Spleen (tissue), 11 donors: Measurements from ENCODE around the gene KCNJ16. TPM values are rescaled to one million over a fixed set of nuclear protein-coding genes. Genes with fewer than 3 reads are reported as not detected.

Source experiments
- DNase-seq: peaks from one replicate; pipeline ENCODE4 v3.0.0-alpha.2; 2020
- H3K27ac ChIP-seq, 8 donors: fragments of 200-600 bp; sonication (generic) in 7 of 8; 1 replicate in 4 of 8; 2 replicates in 4 of 8; pipeline versions ENCODE4 v1.5.0 to v1.8.0; 2016 to 2021; ENCODE audit warnings: inconsistent platforms in 4 of 8, mild to moderate bottlenecking in 4 of 8, moderate library complexity in 1 of 8
- H3K27me3 ChIP-seq, 7 donors: fragments of 200-600 bp; sonication (generic) in 6 of 7; replicated peaks in 1 of 7; 1 replicate in 4 of 7; 2 replicates in 3 of 7; pipeline versions ENCODE4 v1.5.0 to v1.8.0; 2016 to 2021; ENCODE audit warnings: inconsistent platforms in 3 of 7, mild to moderate bottlenecking in 1 of 7
- H3K36me3 ChIP-seq, 6 donors: fragments of 200-600 bp; sonication (generic) in 5 of 6; 1 replicate in 4 of 6; 2 replicates in 2 of 6; pipeline versions ENCODE4 v1.5.0 to v1.8.0; 2016 to 2021; ENCODE audit warnings: inconsistent platforms in 2 of 6
- H3K4me1 ChIP-seq, 6 donors: fragments of 200-600 bp; sonication (generic) in 5 of 6; 1 replicate in 3 of 6; 2 replicates in 3 of 6; pipeline versions ENCODE4 v1.5.0 to v1.8.0; 2016 to 2021; ENCODE audit warnings: inconsistent platforms in 3 of 6
- H3K4me3 ChIP-seq, 8 donors: fragments of 200-600 bp; sonication (generic) in 7 of 8; 1 replicate in 4 of 8; 2 replicates in 4 of 8; pipeline versions ENCODE4 v1.5.0 to v1.8.0; 2016 to 2021; ENCODE audit warnings: inconsistent platforms in 4 of 8, mild to moderate bottlenecking in 4 of 8, moderate library complexity in 2 of 8
- H3K9me3 ChIP-seq, 8 donors: fragments of 200-600 bp; sonication (generic) in 7 of 8; 1 replicate in 4 of 8; 2 replicates in 4 of 8; pipeline versions ENCODE4 v1.5.0 to v1.8.0; 2016 to 2021; ENCODE audit warnings: inconsistent platforms in 4 of 8
- POLR2A ChIP-seq, 3 donors: fragments of 450-650 bp; IDR thresholded peaks; one replicate each; pipeline ENCODE4 v1.5.1; 2017; ENCODE audit warnings: antibody characterized with exemption in 3 of 3, mild to moderate bottlenecking in 1 of 3
- POLR2AphosphoS5 ChIP-seq, 3 donors: sonication (generic); formaldehyde crosslinking; IDR thresholded peaks; one replicate each; pipeline ENCODE4 v1.5.1; 2017; ENCODE audit warnings: antibody characterized with exemption in 3 of 3
- WGBS, 5 donors: extraction: QIAGEN DNeasy Blood & Tissue Kit in 3 of 5; methylation state at CpG; one replicate each; pipeline versions ENCODE4 v1.1.5 to v1.1.7; 2013 to 2018; 5-methylcytosine and 5-hydroxymethylcytosine counted together
- intact Hi-C: fragments of 100-400 bp; cut with DNase I; formaldehyde crosslinking; loops from one replicate; pipeline ENCODE4 v1.15.0; 2023; ENCODE audit warnings: low total_unique reads
- polyA plus RNA-seq, 3 donors: library from polyadenylated mRNA; stranded (reverse); fragments of 200-250 nt; gene quantifications; one replicate each; pipeline ENCODE4 v1.2.1, GENCODE V29; 2013
- total RNA-seq, 7 donors: library from RNA; depleted of rRNA in 3 of 7; stranded (reverse); fragments of >200 nt in 3 of 7; fragmentation: NEBNext Ultra II Directional in 4 of 7; extraction: Animal tissue kit (Norgen Biotek cat#: 25700) in 4 of 7; gene quantifications; one replicate each; pipeline versions ENCODE4 v1.1.0 to v1.2.1, GENCODE V29; 2016 to 2021
- TF ChIP-seq, protein P1 (sequence below), 11 experiments: fragments of 200-600 bp in 7 of 11; fragments of 450-650 bp in 4 of 11; sonication (generic) in 4 of 11; IDR thresholded peaks in 8 of 11; conservative IDR thresholded peaks in 3 of 11; 1 replicate in 7 of 11; 2 replicates in 4 of 11; pipeline versions ENCODE4 v1.4.0 to v1.8.0; 2016 to 2021; ENCODE audit warnings: antibody characterized with exemption in 11 of 11, inconsistent platforms in 4 of 11, mild to moderate bottlenecking in 1 of 11
- donor health status: healthy with polysubstance abuse.
- donor health status: DM: no; HTN: no; CAD: no; lungs with moderate emphysema.
- donor health status: DM: no; HTN: no; CAD: no.
- donor health status: Bipolar disorder and iron deficiency.
- donor health status: healthy.
- donor health status: DM: no; HTN: no; CAD: no.
- donor health status: DM: yes; HTN: yes; CAD: no.

Gene KCNJ16
- total and polyA plus RNA-seq, 10 donors = 0.12 to 2.2 (median 0.86) TPM

DNA sequence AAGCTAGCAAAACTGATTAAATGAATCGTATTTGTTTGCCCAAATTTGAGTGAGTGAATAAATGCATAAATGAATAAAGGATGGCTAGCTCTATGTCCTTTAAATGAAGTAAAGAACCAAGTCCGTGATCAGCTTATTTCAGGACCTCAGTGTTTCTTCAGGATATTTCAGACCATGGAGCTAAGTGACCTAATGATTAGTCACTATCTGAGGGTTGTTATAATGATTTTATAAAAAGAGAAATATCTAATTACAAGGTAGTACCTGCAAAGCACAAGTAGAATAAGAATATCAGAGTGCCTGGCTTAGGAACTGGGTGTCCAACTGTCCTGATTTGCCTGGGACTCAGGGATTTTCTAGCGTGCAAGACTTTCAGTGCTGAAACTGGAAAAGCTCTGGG is 106.8 kb downstream of the KCNJ16 start:
- peaks cover 0 to 4% (median 0%) of the 10 kb centered on the region in 7 donors for H3K27me3 ChIP-seq
- no peak overlapping the region for H3K27ac ChIP-seq
- H3K4me1 ChIP-seq = peaks cover 0 to 4% (median 0%) of the 10 kb centered on the region in 6 donors
- no peak for DNase-seq
- intact Hi-C loops = no loop called here
- H3K36me3 ChIP-seq = peaks cover 0 to 22% (median 0%) of the 10 kb centered on the region in 6 donors
- WGBS, 5 donors = 85 to 97% (median 90%) methylated on average over 3 of the region's 3 CpGs
- TF ChIP-seq POLR2AphosphoS5 (IDR thresholded peaks at IDR 0.05) = no peak
- TF ChIP-seq, protein P1, sequence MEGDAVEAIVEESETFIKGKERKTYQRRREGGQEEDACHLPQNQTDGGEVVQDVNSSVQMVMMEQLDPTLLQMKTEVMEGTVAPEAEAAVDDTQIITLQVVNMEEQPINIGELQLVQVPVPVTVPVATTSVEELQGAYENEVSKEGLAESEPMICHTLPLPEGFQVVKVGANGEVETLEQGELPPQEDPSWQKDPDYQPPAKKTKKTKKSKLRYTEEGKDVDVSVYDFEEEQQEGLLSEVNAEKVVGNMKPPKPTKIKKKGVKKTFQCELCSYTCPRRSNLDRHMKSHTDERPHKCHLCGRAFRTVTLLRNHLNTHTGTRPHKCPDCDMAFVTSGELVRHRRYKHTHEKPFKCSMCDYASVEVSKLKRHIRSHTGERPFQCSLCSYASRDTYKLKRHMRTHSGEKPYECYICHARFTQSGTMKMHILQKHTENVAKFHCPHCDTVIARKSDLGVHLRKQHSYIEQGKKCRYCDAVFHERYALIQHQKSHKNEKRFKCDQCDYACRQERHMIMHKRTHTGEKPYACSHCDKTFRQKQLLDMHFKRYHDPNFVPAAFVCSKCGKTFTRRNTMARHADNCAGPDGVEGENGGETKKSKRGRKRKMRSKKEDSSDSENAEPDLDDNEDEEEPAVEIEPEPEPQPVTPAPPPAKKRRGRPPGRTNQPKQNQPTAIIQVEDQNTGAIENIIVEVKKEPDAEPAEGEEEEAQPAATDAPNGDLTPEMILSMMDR (IDR thresholded peaks at IDR 0.05 in 8 of 11, conservative IDR thresholded peaks at IDR 0.05 in 3 of 11) = no peak
- no peak for TF ChIP-seq POLR2A (IDR thresholded peaks at IDR 0.05)
- no peak overlapping the region for H3K4me3 ChIP-seq
- no peaks in the 10 kb centered on the region for H3K9me3 ChIP-seq

DNA sequence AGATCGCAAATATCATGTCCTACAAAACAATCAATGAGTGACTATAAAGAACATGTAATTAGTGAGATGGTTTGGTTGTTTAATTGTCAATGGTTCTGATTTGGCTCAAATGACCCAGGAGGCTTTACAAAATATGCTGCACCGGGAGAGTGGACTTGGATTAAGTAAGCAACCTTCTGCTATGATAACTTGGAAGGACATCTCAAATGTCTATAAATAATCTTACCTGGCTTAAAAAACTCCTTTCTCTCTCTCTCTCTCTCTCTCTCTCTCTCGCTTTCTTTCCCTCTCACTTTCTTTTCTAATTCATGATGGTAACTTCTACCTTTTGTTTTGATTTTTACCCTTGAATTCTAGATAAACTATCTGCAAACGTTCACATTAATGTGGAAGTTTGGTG is 108.5 kb downstream of the KCNJ16 start:
- Histone ChIP-seq H3K4me3 (no peak overlapping the region), H3K9me3 (no peaks in the 10 kb centered on the region), H3K36me3 (peaks cover 0 to 12% (median 0%) of the 10 kb centered on the region in 6 donors), H3K4me1 (no peaks in the 10 kb centered on the region), H3K27me3 (peaks cover 0 to 4% (median 0%) of the 10 kb centered on the region in 7 donors), H3K27ac (no peak overlapping the region)
- intact Hi-C loops = no loop called here
- 85 to 91% (median 88%) methylated on average over 4 of the region's 4 CpGs for WGBS, 5 donors
- DNase-seq = no peak
- TF ChIP-seq POLR2A (IDR thresholded peaks at IDR 0.05) (no peak), POLR2AphosphoS5 (IDR thresholded peaks at IDR 0.05) (no peak)
- TF ChIP-seq, protein P1 (IDR thresholded peaks at IDR 0.05 in 8 of 11, conservative IDR thresholded peaks at IDR 0.05 in 3 of 11) = no peak

DNA sequence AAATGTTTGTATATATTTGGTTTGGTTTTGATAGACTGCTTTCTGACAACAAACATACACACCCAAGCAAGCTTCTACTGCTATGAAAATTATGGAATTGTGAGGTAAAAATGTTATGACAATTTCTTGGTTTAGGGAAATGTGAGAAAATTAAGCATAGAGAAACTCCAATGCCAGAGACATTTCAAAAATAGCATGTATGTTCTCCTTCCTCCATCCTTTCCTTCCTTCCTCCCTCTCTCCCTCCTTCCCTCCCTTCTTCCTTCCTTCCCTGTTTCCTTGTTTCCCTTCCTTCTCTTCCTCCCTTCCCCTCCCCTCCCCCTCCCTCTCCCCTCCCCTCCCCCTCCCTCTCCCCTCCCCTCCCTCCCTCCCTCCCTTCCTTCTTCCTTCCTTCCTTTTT is 109.2 kb downstream of the KCNJ16 start:
- Histone ChIP-seq H3K9me3 (no peaks in the 10 kb centered on the region), H3K4me3 (no peak overlapping the region), H3K27me3 (peaks cover 0 to 4% (median 0%) of the 10 kb centered on the region in 7 donors), H3K36me3 (peaks cover 0 to 7% (median 0%) of the 10 kb centered on the region in 6 donors), H3K4me1 (no peaks in the 10 kb centered on the region), H3K27ac (no peak overlapping the region)
- DNase-seq = no peak
- intact Hi-C loops = no loop called here
- TF ChIP-seq POLR2A (IDR thresholded peaks at IDR 0.05) (no peak), POLR2AphosphoS5 (IDR thresholded peaks at IDR 0.05) (no peak)
- TF ChIP-seq, protein P1 (IDR thresholded peaks at IDR 0.05 in 8 of 11, conservative IDR thresholded peaks at IDR 0.05 in 3 of 11) = no peak

DNA sequence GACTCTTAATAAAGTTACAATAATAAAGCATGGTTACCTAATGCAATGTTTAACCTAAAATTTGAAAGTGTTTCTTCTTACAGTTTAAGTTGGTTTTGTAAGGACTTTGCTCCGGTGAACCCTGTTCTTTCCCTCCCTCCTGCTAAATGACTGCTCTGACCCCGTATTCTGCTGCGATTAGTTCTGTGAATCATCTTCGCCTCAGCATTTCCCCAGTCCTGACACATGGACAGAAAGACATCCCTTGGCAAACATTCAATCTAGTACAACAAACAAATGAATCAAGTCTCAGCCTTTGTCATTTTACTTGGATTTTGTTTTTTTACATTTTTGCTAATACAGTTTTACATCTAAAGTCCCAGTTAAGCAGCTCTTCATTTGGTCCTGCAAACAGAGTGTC is 109.7 kb downstream of the KCNJ16 start:
- Histone ChIP-seq H3K9me3 (no peaks in the 10 kb centered on the region), H3K27ac (peak overlapping the region in 1 of 8 donors; percentile 35), H3K36me3 (peaks cover 0 to 1% (median 0%) of the 10 kb centered on the region in 6 donors), H3K4me3 (no peak overlapping the region), H3K4me1 (no peaks in the 10 kb centered on the region), H3K27me3 (peaks cover 0 to 4% (median 0%) of the 10 kb centered on the region in 7 donors)
- intact Hi-C loops = no loop called here
- 78 to 94% (median 88%) methylated on average over 4 of the region's 4 CpGs for WGBS, 5 donors
- DNase-seq = no peak
- TF ChIP-seq, protein P1 (IDR thresholded peaks at IDR 0.05 in 8 of 11, conservative IDR thresholded peaks at IDR 0.05 in 3 of 11) = no peak
- TF ChIP-seq POLR2A (IDR thresholded peaks at IDR 0.05) = no peak
- TF ChIP-seq POLR2AphosphoS5 (IDR thresholded peaks at IDR 0.05) = no peak

Other genes with a start within 250 kb of the KCNJ16 start
- gene KCNJ2, start 94.3 kb downstream of the KCNJ16 start, total RNA-seq = 10 to 100 TPM; 19.1 to 34.1 (median 25.0) TPM
- gene KCNJ2, start 94.3 kb downstream of the KCNJ16 start, polyA plus RNA-seq = 1 to 10 TPM in 2 of 3 donors, under 1 TPM in 1; 0.91 to 2.3 (median 1.0) TPM